Hematopoietic multipotent progenitor cell (in vitro differentiated cells): ENCODE data around the gene CREG1. TPM values are rescaled to one million over a fixed set of nuclear protein-coding genes. Genes with fewer than 3 reads are reported as not detected.

Experiments
- DNase-seq, 3 donors: peaks; one replicate each; pipeline ENCODE4 v3.0.0-alpha.2; 2011 to 2015; ENCODE audit warnings: low read depth in 2 of 3, low spot score in 2 of 3
- total RNA-seq: library from RNA; depleted of rRNA; stranded (reverse); fragments of >200 nt; gene quantifications from one replicate; pipeline ENCODE4 v1.2.3, GENCODE V29; 2012

CREG1 gene
- total RNA-seq, 1 donor: 140 TPM

- no peak for DNase-seq
These were observed 44.0 kb downstream of the CREG1 start for GRCh38 chr1:167509587-167509986.

DNA sequence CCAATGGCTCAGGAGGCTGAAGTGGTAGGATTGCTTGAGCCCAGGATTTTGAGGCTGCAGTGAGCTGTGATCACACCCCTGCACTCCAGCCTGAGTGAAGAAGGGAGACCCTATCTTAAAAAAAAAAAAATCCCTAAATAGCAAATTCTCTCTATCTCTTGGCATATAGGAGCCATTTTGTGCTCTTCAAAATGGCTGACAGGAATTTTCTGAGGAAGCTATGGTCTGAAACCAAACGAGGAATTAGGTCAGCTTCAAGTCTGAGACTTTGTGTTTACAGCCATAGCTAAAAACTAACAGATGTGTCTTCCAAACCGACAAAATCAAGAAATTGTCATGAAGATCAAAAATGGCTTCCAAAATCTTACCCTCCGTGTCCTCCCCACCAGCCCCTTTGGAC is 45.8 kb downstream of the CREG1 start:
- no peak for DNase-seq

- no peak for DNase-seq
These were observed 49.1 kb downstream of the CREG1 start for GRCh38 chr1:167504467-167504827.

DNA sequence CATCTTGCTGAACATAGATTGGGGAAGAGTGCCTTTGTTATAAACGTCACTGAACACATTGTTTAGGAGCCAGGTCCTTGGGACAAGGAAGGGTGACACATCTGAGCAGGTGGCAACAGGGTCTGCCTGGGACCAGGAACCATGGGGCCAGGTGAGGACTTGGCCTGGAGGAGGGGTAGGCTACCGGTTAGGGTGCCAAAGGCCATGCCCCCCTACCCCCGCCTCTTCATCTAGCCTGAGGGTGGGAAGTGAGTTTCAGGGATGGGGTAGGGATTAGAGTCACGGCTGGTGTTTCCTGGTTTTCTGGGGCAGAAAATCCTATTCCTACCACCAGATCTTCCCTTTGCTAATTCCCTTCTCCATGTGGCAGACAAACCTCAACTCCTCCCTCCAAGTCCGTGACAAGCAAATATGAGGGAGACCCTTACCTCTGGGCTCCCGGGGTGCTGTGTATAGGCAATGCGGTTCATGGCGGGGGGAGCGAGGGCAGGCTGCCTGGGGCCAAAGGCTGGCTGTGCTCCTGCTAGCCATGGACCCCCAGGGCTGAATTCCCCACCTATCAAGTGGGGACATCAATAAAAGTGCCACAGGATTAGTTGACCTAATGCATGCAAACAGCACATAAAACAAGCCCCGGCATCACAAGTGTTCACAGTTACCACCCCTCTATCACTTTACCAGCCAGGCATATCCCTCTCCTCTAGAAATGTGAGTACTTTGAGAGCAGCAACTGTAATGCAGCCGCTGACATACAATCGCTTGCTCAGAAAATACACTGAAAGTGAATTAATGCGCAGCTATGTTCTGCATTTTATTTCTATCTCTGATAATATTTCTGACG is 49.7 kb downstream of the CREG1 start:
- DNase-seq: no peak

- DNase-seq: no peak
These were observed 50.7 kb downstream of the CREG1 start for GRCh38 chr1:167502719-167503462.

DNA sequence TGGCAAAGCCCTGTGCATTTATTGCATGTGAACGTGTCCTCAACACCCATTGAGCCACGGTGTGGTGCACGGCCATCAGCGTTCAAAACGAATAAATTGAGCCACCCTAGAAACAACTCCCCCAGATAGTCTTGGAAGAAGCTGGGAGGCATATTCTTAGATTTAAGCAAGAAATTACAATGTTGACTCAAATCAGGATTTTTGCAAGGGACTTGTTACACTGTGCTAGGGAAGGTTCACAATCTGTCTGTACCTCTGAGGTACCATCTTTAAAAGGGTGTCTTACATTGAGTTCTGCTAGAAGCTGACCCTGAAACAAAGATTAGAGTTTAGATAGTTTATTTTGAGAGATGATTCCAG is 51.4 kb downstream of the CREG1 start:
- DNase-seq: no peak

- no peak for DNase-seq
These were observed 51.9 kb downstream of the CREG1 start for GRCh38 chr1:167501515-167502191.

GRCh38 chr1:167500283-167500860 is 53.2 kb downstream of the CREG1 start:
- DNase-seq: no peak

DNA sequence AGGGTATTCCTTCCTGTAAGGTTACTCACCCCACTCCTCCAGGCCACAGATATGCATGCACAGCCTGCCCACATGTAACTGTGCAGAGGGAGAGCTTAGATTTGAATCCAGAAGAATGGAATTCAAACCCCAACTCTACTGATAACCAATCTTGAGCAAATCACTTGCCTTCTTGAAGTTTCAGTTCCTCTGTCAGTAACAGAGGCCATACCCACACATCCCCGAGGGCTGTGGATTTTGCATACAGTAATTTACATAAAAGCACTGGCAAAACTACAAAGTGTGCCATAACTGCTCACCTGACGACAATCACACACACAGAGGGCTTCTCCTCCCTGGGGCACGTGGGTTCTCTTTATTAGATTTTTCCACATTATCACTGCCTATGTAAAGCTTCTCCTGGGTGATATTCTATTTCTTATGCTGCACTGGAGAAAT is 53.9 kb downstream of the CREG1 start:
- DNase-seq: no peak

DNA sequence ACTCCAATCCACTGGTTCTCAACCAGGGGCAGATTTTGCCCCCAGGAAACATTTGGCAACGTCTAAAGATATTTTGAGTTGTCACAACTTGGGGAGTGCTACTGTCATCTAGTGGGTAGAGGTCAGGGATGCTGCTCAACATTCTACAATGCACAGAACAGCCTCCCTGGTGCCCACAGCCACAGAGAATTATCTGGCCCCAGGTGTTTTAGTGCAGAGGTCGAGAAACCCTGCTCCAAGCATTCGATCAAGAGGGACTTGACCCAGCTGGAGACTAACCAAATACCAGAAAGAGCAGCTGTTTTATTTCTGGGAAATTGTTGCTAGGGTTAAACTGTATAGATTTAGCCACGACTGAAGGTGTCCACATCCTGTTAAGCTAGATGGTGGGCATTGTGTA is 54.5 kb downstream of the CREG1 start:
- no peak for DNase-seq

DNA sequence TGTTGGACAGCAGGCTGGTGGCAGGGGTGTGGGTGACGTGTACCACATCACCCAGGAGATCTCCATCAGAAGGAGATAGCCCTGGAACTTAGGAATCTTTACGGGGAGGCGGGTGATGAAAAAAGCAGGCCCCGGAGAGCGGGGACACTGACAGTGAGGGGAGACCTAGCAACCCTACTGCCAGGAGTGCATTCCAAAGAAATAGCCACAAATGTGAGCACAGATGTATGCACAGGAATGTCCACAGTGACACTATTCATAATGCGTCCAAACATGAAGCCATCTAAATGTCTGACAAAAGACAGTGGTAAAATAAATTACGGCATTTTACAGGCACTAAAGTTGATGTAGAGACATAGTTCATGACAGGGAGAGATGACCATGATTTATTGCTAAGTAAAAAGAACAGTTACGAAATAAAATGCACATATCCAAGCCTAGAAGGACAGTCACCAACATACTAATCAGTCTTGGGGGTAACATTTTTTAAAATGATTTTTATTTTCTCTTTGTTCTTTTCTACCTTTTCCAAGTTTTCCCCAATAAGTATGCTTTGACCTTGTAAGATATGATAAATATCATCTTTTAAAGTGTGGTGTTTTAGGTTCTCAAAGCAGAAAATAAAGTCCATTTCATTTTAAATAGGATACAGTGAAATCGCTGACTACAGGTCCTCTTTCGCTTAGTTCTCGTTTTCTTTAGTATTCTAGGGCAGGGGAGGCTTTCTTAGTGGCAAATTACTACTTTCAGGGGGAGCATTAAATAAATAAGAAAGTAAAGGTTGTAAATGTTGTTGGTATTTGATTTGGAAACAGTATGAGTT is 56.6 kb downstream of the CREG1 start:
- no peak for DNase-seq

- no peak for DNase-seq
These were observed 60.2 kb downstream of the CREG1 start for GRCh38 chr1:167493372-167493771.

- DNase-seq: no peak
These were observed 61.1 kb downstream of the CREG1 start for GRCh38 chr1:167492481-167492910.

DNA sequence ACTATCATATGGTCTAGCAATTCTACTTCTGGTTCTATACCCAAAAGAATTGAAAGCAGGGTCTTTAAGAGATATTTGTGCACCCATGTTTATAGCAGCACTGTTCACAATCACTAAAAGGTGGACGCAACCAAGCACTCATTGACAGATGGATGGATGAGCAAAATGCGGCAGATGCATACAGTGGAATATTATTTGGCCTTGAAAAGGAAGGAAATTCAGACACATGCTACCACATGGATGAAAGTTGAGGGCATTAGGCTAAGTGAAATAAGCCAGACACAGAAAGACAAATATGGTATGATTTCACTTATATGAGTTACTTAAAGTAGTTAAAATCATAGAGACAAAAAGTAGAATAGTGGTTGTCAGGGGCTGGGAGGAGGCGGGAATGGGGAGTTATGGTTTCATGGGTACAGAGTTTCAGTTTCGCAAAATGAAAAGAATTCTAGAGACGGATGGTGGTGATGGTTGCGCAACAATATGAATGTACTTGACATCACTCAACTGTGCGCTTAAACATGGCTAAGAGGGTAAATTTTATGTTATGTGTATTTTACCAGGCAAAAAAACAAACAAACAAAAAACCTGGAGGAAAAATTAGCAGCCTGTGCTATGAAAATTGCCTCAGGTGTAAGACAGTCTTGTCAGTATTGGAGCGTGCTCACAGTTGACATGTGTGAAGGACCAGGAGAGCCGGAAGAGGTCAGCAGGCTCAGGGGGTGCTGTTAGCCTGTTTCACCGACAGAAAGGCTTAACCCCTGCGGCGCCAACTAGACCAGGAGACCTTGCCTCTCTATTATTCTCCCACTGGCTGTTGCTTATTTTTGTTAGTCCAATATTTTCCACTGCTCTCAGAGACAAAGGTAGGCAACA is 61.7 kb downstream of the CREG1 start:
- no peak for DNase-seq

Other genes starting within 250 kb of the CREG1 start
- 0.81 TPM for gene CD247, start 35.2 kb downstream of the CREG1 start, total RNA-seq
- 218 TPM for gene RCSD1, start 76.5 kb upstream of the CREG1 start, total RNA-seq
- gene MPZL1, start 168.2 kb upstream of the CREG1 start, total RNA-seq: 31.8 TPM